NCI-H2171 treated with DMSO at 0.1 percent for 48 hours (cell line): Measurements from ENCODE around the gene SPATA19.
"Not testable (repeated sequence)": the region's sequence is repeated elsewhere in the genome, so short reads cannot be mapped to it uniquely, and the experiment has no call there.

ENCODE experiments used
- DNase-seq: peaks from one replicate; lab custom pipeline; 2025; lab: John Stamatoyannopoulos, UW

SPATA19 gene

DNA sequence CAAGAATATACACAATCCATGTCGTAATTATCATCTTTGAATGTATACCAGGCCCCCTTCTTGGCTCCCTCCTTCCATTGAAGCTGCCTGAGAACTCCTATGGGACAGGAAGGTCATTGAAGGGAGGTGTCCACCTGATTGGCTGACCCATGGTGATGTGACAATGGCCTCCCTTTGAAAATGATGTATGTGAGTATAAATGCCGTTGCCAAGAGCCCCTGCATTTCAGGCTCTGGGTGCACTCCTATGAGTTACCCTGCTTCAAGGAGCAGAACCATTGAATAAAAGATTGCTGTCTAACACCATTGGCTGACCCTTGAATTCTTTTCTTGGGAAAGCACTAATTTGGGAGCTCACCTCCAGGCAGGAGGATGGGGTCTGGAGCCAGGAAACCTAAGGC is at the start of gene SPATA19:
TSS of gene SPATA19 (minus strand) at position 101 of the 400 bp plus-strand sequence. CDS start at position 34, 67 bp downstream.
- DNase-seq: no peak

DNA sequence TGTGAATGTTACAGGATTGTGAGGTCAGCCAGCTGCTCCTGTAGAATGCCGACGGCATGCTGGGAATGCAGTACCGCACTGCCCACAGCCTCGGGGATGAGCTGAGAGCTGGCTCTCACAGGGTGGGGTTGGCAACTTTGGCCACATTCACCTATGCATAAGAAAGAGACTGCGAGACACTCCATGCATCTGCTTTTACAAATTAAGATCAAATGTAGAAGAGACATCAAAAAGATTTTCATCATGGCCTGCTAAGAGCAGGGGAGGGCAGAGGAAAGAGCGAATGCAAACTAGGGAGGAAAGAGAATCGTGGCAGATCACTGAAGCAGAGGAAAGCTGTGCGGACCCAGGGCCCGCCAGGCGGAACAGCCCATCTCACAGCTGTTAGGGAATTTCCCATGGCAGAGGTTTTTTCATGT is 49.8 kb upstream of the SPATA19 start:
- DNase-seq: no peak

- DNase-seq: peak; percentile 51
Measured at GRCh38 chr11:133893381-133893780, 48.1 kb upstream of the SPATA19 start.

GRCh38 chr11:133892584-133893380 is 47.5 kb upstream of the SPATA19 start:
- DNase-seq: no peak

DNA sequence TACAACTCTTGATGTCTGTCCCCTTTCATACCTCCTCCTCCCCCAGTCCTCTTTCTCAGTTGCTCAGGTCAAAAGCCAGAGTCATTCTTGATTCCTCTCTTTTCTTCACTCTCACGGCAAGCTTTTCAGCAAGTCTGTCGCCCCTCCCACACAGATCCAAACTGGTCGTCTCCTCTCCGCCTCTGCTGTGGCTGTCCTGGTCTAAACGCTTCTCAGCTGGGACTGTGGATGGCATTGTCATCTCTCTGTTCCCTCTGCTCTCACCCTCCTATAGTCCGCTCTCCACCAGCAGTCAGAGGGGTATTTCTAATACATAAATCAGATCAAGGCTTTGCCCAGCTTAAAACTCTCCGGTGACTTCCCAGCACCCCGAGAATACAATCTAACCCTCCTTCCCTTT is 46.8 kb upstream of the SPATA19 start:
- DNase-seq: no peak

GRCh38 chr11:133889893-133890292 is 44.6 kb upstream of the SPATA19 start:
- no peak for DNase-seq

DNA sequence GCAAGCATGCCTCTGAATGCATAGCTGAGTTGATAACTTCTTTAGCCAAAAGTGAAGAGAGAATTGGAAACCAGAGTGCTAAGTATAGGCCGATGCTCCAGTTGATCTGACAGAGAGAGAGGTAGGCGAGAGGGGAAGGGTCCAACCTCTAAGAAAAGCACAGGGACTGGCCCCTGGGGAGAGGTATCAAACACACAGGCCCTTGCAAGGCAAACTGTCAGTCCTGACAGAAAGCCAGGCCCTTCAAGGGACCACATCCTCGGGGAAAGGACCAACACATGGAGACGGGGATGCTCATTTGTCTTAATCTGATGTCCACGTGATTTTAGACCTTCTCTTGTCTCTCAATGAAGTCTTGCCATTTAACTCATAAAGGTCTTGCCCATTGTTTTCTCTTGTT is 43.9 kb upstream of the SPATA19 start:
- no peak for DNase-seq

- DNase-seq: no peak
Measured at GRCh38 chr11:133887692-133888332, 42.5 kb upstream of the SPATA19 start.

- no peak for DNase-seq
Measured at GRCh38 chr11:133886029-133886428, 40.7 kb upstream of the SPATA19 start.

DNA sequence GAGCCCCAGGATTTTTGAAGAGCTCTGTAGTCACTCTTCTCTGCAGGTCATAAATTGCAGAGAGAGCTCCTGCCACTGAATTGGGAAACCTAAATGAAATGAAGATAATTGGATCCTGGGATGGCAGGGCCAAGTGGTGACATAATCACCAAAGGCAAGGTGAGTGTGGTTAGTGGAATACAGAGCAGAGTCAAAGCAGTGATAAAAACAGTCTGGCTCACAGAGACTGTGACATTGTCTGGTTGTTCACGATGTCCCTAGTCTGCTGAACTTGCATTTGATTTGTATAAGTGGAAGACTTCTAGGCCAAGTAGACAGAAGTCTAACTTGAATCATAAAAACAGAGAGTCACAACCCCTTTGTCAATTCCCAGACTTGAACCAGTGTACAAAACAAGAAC is 26.8 kb upstream of the SPATA19 start:
- no peak for DNase-seq

DNA sequence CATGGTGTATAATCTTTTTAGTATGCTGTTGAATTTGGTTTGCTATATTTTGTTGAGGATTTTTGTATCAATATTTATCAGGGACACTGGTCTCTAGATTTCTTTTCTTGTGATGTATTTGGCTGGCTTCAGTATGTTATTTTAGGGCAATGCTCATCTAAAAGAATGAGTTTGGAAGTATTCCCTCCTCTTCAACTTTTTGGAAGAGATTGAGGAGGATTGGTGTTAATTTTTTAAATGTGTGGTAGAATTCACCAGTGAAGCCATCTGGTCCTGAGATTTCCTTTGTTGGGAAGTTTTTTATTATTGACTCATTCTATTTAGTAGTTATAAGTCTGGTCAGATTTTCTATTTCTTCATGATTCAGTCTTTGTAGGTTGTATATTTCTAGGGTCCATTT is 22.1 kb upstream of the SPATA19 start:
- no peak for DNase-seq

- no peak for DNase-seq
Measured at GRCh38 chr11:133865466-133865865, 20.2 kb upstream of the SPATA19 start.

GRCh38 chr11:133864756-133865155 is 19.4 kb upstream of the SPATA19 start:
- DNase-seq: no peak

DNA sequence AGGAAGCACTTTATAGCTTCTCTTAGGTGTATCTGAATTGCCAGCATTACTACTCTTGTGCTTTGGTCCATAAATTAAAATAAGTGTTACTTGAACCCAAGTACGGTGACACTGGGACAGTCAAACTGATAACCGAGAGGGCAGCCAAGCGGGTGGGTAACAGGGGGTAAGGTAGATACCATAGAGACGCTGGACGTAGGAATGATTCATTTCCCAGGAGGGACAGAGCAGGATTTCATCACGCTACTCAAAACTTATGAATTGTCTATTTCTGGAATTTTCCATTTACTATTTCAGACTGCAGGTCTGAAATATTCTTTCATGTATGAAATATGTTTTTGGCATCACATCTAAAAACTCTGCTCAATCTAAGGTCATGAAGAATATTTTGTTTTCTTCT is 14.8 kb upstream of the SPATA19 start:
- no peak for DNase-seq

- not testable (repeated sequence) for DNase-seq
Measured at GRCh38 chr11:133854330-133854960, 9.1 kb upstream of the SPATA19 start.

DNA sequence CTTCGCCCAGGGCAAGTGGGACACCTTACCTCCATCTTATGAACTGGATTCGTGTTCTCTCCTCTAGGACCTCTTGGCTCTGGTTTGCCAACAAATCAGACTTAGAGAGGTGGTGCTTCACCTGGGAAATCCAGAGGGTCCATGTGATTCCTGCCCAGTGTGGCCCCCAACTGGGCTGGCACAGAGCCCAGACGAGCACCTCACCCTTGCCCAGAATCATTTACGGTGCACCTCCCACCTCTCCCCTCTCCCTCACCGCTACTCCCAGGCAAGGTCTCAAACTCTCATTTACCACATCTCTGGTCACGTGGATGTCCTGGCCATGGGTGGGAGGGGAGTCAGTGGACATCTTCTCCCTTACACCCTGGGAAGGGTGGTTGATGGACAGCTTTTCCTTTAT is 1.1 kb downstream of the SPATA19 start:
- no peak for DNase-seq

DNA sequence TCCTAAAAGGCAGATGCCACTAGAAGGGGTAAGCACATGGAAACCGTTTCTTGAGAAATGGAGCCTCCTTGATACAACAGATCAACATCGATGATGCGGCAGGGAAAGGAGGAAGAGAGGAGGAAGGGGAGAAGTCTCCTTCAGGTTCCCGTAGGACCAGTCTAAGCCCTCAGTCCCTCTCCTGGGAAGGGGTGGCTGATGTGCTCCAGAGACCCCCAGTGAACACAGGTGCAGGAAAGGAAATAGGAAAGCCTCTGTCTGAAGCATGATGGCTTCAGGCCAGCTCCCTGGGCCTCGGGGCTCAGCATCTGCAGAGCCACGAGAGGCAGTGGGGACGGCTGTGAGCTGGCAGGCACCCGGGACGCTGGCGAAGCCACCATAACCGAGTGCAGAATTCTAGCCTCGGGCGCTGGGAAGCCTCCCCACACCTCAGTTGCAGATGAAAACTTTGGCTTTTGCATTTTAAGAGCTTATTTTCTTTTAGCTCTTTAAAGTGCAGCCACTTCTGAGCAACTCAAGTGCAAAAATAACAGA is 1.8 kb downstream of the SPATA19 start:
- DNase-seq: no peak

DNA sequence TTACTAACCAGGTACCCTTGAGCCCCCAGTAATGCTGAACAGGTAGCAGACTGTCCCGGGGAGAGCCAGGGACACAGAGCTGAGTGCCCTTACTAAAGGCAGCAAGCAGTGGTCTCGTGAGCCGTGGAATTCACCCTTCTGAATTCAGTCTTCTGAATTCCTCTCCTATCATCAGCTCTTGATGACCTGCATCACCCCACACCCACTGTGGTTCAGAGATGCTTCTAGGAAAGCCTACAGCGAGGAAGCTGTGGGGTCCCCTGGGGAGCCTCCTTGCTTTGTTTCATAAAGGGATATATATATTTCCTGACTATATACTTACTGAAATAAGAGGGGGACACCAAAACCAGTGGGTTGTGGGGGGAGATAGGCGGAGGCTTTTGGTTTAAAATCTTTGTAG is 2.6 kb downstream of the SPATA19 start:
- no peak for DNase-seq

GRCh38 chr11:133842053-133842452 is 3.3 kb downstream of the SPATA19 start:
- DNase-seq: no peak

DNA sequence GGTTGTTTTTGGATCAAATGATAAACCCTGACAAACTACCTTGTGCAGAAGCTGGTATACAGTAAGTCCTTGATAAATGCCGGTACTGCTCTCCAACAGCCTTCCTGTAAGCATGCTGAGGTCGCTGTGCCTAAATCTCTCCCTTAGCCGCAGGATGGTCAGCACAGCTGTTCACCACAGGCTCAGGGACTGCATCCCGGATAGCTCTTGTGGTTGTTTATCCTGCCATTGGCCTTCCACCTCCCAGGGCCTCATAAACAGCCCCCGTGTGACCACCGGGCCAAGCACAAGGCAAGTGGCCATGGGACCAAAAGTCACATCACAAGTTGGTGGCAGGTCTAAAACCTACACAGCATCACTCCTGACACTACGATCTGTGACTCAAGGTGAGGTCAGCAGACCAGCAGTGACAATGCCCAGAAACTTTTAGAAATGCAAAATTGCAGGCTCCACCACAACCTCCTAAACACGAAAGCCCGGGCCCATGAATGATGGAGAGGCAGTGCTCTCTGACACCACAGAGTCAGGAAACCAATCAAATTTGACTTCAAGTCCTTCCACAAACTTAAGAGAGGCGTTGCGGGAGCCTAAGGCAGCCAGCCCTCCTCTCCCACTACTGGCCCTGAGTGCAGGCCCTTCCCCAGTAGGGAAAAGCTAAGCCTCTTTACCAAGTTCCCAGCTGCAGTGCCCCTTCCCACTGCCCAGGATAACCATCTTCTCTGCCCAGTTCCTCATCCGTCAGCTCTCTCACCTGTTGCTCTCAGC is 3.9 kb downstream of the SPATA19 start:
- no peak for DNase-seq

GRCh38 chr11:133840479-133840941 is 4.8 kb downstream of the SPATA19 start:
- DNase-seq: no peak
